Stimulated activated CD8-positive, alpha-beta memory T cell treated with anti-CD3 and anti-CD28 coated beads, Interleukin-4, amount 100 ng/mL, for 48 hours (primary cell): ENCODE measurements around the gene LRWD1.
"Not testable (repeated sequence)": the region's sequence is repeated elsewhere in the genome, so short reads cannot be mapped to it uniquely, and the experiment has no call there.

Source experiments
- DNase-seq: peaks from one replicate; pipeline ENCODE4 v3.0.0-alpha.2; 2020

The LRWD1 gene

GRCh38 chr7:102444961-102445673 is 19.7 kb upstream of the LRWD1 start:
- no peak for DNase-seq

- DNase-seq = no peak
Observed at GRCh38 chr7:102445674-102446071, 19.1 kb upstream of the LRWD1 start.

GRCh38 chr7:102446387-102447156 is 18.2 kb upstream of the LRWD1 start:
- no peak for DNase-seq

- DNase-seq = no peak
Observed at GRCh38 chr7:102447311-102447710, 17.5 kb upstream of the LRWD1 start.

GRCh38 chr7:102449136-102449535 is 15.6 kb upstream of the LRWD1 start:
- no peak for DNase-seq

GRCh38 chr7:102450242-102450641 is 14.5 kb upstream of the LRWD1 start:
- DNase-seq = peak; percentile 59

GRCh38 chr7:102451371-102452054 is 13.3 kb upstream of the LRWD1 start:
- no peak for DNase-seq

- no peak for DNase-seq
Observed at GRCh38 chr7:102452451-102452850, 12.3 kb upstream of the LRWD1 start.

- no peak for DNase-seq
Observed at GRCh38 chr7:102453319-102453718, 11.5 kb upstream of the LRWD1 start.

GRCh38 chr7:102454468-102454867 is 10.3 kb upstream of the LRWD1 start:
- no peak for DNase-seq

GRCh38 chr7:102454932-102455331 is 9.9 kb upstream of the LRWD1 start:
- DNase-seq = not testable (repeated sequence)

GRCh38 chr7:102455596-102455995 is 9.2 kb upstream of the LRWD1 start:
- DNase-seq = no peak

GRCh38 chr7:102456327-102456726 is 8.5 kb upstream of the LRWD1 start:
- no peak for DNase-seq

- no peak for DNase-seq
Observed at GRCh38 chr7:102457352-102457924, 7.3 kb upstream of the LRWD1 start.

- no peak for DNase-seq
Observed at GRCh38 chr7:102459221-102459844, 5.5 kb upstream of the LRWD1 start.

GRCh38 chr7:102460467-102460866 is 4.3 kb upstream of the LRWD1 start:
- DNase-seq = no peak

GRCh38 chr7:102463841-102464576 is 775 bp upstream of the LRWD1 start:
- no peak for DNase-seq

- no peak for DNase-seq
Observed at GRCh38 chr7:102466097-102466496, 1.3 kb downstream of the LRWD1 start.

GRCh38 chr7:102467581-102468477 is 3.0 kb downstream of the LRWD1 start:
- DNase-seq = no peak

- DNase-seq = no peak
Observed at GRCh38 chr7:102468478-102469350, 3.9 kb downstream of the LRWD1 start.
